ENCODE data around the gene STK33.
"Not testable (repeated sequence)": the region's sequence is repeated elsewhere in the genome, so short reads cannot be mapped to it uniquely, and the experiment has no call there.

The STK33 gene

GRCh38 chr11:8543278-8543677 is 50.8 kb downstream of the STK33 start:
- DNase-seq (ENCODE audit: low read depth in 2 of 2): no peak

- DNase-seq (ENCODE audit: low read depth in 2 of 2): no peak
Measured at GRCh38 chr11:8541448-8541847, 52.6 kb downstream of the STK33 start.

GRCh38 chr11:8533332-8533731 is 60.7 kb downstream of the STK33 start:
- no peak for DNase-seq (ENCODE audit: low read depth in 2 of 2)

- no peak for DNase-seq (ENCODE audit: low read depth in 2 of 2)
Measured at GRCh38 chr11:8532475-8532874, 61.6 kb downstream of the STK33 start.

GRCh38 chr11:8531982-8532381 is 62.0 kb downstream of the STK33 start:
- DNase-seq (ENCODE audit: low read depth in 2 of 2): no peak

- DNase-seq (ENCODE audit: low read depth in 2 of 2): no peak
Measured at GRCh38 chr11:8531312-8531711, 62.7 kb downstream of the STK33 start.

GRCh38 chr11:8527939-8528338 is 66.1 kb downstream of the STK33 start:
- DNase-seq (ENCODE audit: low read depth in 2 of 2): no peak

- no peak for DNase-seq (ENCODE audit: low read depth in 2 of 2)
Measured at GRCh38 chr11:8523396-8523795, 70.6 kb downstream of the STK33 start.

- no peak for DNase-seq (ENCODE audit: low read depth in 2 of 2)
Measured at GRCh38 chr11:8512547-8512946, 81.5 kb downstream of the STK33 start.

- no peak for DNase-seq (ENCODE audit: low read depth in 2 of 2)
Measured at GRCh38 chr11:8503910-8504364, 90.1 kb downstream of the STK33 start.

- DNase-seq (ENCODE audit: low read depth in 2 of 2): no peak
Measured at GRCh38 chr11:8501836-8502235, 92.2 kb downstream of the STK33 start.

GRCh38 chr11:8488395-8488794 is 105.6 kb downstream of the STK33 start:
- no peak for DNase-seq (ENCODE audit: low read depth in 2 of 2)

GRCh38 chr11:8487261-8487660 is 106.8 kb downstream of the STK33 start:
- no peak for DNase-seq (ENCODE audit: low read depth in 2 of 2)

GRCh38 chr11:8484251-8484650 is 109.8 kb downstream of the STK33 start:
- no peak for DNase-seq (ENCODE audit: low read depth in 2 of 2)

GRCh38 chr11:8480858-8481257 is 113.2 kb downstream of the STK33 start:
- no peak for DNase-seq (ENCODE audit: low read depth in 2 of 2)

- no peak for DNase-seq (ENCODE audit: low read depth in 2 of 2)
Measured at GRCh38 chr11:8477680-8478079, 116.3 kb downstream of the STK33 start.

GRCh38 chr11:8477151-8477550 is 116.9 kb downstream of the STK33 start:
- DNase-seq (ENCODE audit: low read depth in 2 of 2): no peak

- DNase-seq (ENCODE audit: low read depth in 2 of 2): not testable (repeated sequence)
Measured at GRCh38 chr11:8467806-8468205, 126.2 kb downstream of the STK33 start.

GRCh38 chr11:8467356-8467755 is 126.7 kb downstream of the STK33 start:
- not testable (repeated sequence) for DNase-seq (ENCODE audit: low read depth in 2 of 2)

GRCh38 chr11:8466884-8467283 is 127.1 kb downstream of the STK33 start:
- DNase-seq (ENCODE audit: low read depth in 2 of 2): not testable (repeated sequence)

- DNase-seq (ENCODE audit: low read depth in 2 of 2): no peak
Measured at GRCh38 chr11:8459711-8460399, 134.2 kb downstream of the STK33 start.

GRCh38 chr11:8442301-8442700 is 151.7 kb downstream of the STK33 start:
- DNase-seq (ENCODE audit: low read depth in 2 of 2): no peak

GRCh38 chr11:8440649-8441048 is 153.4 kb downstream of the STK33 start:
- no peak for DNase-seq (ENCODE audit: low read depth in 2 of 2)

GRCh38 chr11:8429483-8429882 is 164.5 kb downstream of the STK33 start:
- no peak for DNase-seq (ENCODE audit: low read depth in 2 of 2)
